ENCODE measurements around the gene SORBS1. TPM values are rescaled to one million over a fixed set of nuclear protein-coding genes. Genes with fewer than 3 reads are reported as not detected.

Gene SORBS1
- total and polyA plus RNA-seq, 2 of the 13 experiments (the other 11 are each of a cell fraction or from before 2014, with no cell fraction given) = 16.8 to 39.8 TPM

- peak; percentile 80; the same call in 1 of the 2 replicates for TF ChIP-seq TBX2 (CRISPR knock-in tag; IDR thresholded peaks at IDR 0.05; ENCODE audit: borderline replicate concordance)
- TF ChIP-seq SUZ12 (IDR thresholded peaks at IDR 0.05; ENCODE audit: low read depth, low read length) = no peak
- no peak for TF ChIP-seq ZNF317 (CRISPR knock-in tag; IDR thresholded peaks at IDR 0.05)
- no peak for TF ChIP-seq ZBTB34 (CRISPR knock-in tag; IDR thresholded peaks at IDR 0.05)
- TF ChIP-seq ATAD3A (CRISPR knock-in tag; IDR thresholded peaks at IDR 0.05) = no peak
- no peak for TF ChIP-seq ZNF841 (CRISPR knock-in tag; IDR thresholded peaks at IDR 0.05; ENCODE audit: borderline replicate concordance)
- TF ChIP-seq SMAD9 (CRISPR knock-in tag; IDR thresholded peaks at IDR 0.05) = no peak
- no peak for TF ChIP-seq EZH2 (conservative IDR thresholded peaks at IDR 0.05; ENCODE audit: low read depth, low read length)
- TF ChIP-seq MAFK (conservative IDR thresholded peaks at IDR 0.05 in 1 of 2, IDR thresholded peaks at IDR 0.05 in 1 of 2; ENCODE audit: low read length in 2 of 2) = no peak
- no peak for TF ChIP-seq ZSCAN25 (CRISPR knock-in tag; IDR thresholded peaks at IDR 0.05)
- TF ChIP-seq ARID5B (CRISPR knock-in tag; IDR thresholded peaks at IDR 0.05) = peak; percentile 50; the same call in 1 of the 2 replicates
- 0 out of 2 replicates have a peak, but pooled peaks have one; percentile 25 for TF ChIP-seq PPARG (CRISPR knock-in tag; conservative IDR thresholded peaks at IDR 0.05)
- no peak for TF ChIP-seq NCOA1 (CRISPR knock-in tag; IDR thresholded peaks at IDR 0.05)
- TF ChIP-seq CEBPZ (IDR thresholded peaks at IDR 0.05; ENCODE audit: low read length) = no peak
- TF ChIP-seq EP300 (IDR thresholded peaks at IDR 0.05; ENCODE audit: low read depth in 2 of 2, low read length in 2 of 2) = peak in 1 of 2 experiments; percentile 17; a peak in 1 of 4 replicates
- TF ChIP-seq EP300 (CRISPR knock-in tag; IDR thresholded peaks at IDR 0.05; ENCODE audit: borderline replicate concordance) = no peak; the same call in 1 of the 2 replicates
- no peak for TF ChIP-seq KDM1A (CRISPR knock-in tag; IDR thresholded peaks at IDR 0.05)
- no peak for TF ChIP-seq ATF2 (CRISPR knock-in tag; IDR thresholded peaks at IDR 0.05)
- no peak for TF ChIP-seq ZNF564 (CRISPR knock-in tag; IDR thresholded peaks at IDR 0.05)
- TF ChIP-seq PCBP2 (optimal IDR thresholded peaks at IDR 0.05; ENCODE audit: low read depth, low read length, poor library complexity, severe bottlenecking) = no peak
- no peak for TF ChIP-seq ZNF343 (CRISPR knock-in tag; IDR thresholded peaks at IDR 0.05)
Measured at GRCh38 chr10:95513008-95513589, 48.1 kb downstream of the SORBS1 start (continued).
